ENCODE results near the gene HIVEP3. TPM values are rescaled to one million over a fixed set of nuclear protein-coding genes. Genes with fewer than 3 reads are reported as not detected.

Gene HIVEP3
- polyA plus RNA-seq, 1 donor (not counting 4 experiments of a cell fraction or from before 2014, with no cell fraction given) = 1.1 TPM

DNA sequence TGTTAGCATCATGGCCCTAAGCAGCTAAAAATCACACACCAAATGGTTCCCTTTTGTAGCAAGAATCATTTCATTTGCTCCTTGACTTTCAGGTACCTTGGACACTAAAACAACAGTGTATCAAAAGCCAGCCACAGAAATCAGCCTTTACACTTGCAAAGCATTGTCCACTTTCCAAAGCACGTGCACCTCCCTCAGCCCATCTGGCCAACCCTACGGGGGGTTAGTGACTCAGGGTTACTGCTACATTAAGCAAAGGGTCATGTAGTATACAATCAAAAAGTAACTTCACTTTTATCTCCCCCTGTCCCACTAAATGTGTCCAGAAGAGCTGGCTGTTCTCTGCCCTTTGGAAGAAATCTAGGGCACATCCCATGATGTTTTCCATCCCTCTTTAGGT is 149.7 kb downstream of the HIVEP3 start:
- peaks cover 3% of the 10 kb centered on the region for H3K9me1 ChIP-seq (ENCODE audit: control insufficient read depth, extremely low read depth, insufficient read depth, low read length)
- TF ChIP-seq, protein P1, sequence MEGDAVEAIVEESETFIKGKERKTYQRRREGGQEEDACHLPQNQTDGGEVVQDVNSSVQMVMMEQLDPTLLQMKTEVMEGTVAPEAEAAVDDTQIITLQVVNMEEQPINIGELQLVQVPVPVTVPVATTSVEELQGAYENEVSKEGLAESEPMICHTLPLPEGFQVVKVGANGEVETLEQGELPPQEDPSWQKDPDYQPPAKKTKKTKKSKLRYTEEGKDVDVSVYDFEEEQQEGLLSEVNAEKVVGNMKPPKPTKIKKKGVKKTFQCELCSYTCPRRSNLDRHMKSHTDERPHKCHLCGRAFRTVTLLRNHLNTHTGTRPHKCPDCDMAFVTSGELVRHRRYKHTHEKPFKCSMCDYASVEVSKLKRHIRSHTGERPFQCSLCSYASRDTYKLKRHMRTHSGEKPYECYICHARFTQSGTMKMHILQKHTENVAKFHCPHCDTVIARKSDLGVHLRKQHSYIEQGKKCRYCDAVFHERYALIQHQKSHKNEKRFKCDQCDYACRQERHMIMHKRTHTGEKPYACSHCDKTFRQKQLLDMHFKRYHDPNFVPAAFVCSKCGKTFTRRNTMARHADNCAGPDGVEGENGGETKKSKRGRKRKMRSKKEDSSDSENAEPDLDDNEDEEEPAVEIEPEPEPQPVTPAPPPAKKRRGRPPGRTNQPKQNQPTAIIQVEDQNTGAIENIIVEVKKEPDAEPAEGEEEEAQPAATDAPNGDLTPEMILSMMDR (optimal IDR thresholded peaks at IDR 0.05 in 1 of 3, IDR thresholded peaks at IDR 0.05 in 1 of 3, conservative IDR thresholded peaks at IDR 0.05 in 1 of 3; ENCODE audit: extremely low read depth in 1 of 3, insufficient read depth in 2 of 3, low read length in 3 of 3) = no peak
- no peak for TF ChIP-seq EZH2 (IDR thresholded peaks at IDR 0.05; ENCODE audit: low read length)
- no peaks in the 10 kb centered on the region for H4K20me1 ChIP-seq (ENCODE audit: control insufficient read depth, extremely low read depth, insufficient read depth, low read length)
- H3K27me3 ChIP-seq (ENCODE audit: control insufficient read depth, extremely low read depth, insufficient read depth, low read length) = no peaks in the 10 kb centered on the region
- no peak overlapping the region for H3K4me3 ChIP-seq (ENCODE audit: control insufficient read depth in 2 of 3, extremely low read depth in 1 of 3, insufficient read depth in 2 of 3, low read depth in 1 of 3, low read length in 3 of 3)
- H2AFZ ChIP-seq (ENCODE audit: control insufficient read depth, low read length) = no peak overlapping the region
- H3K4me2 ChIP-seq (ENCODE audit: control insufficient read depth, extremely low read depth, insufficient read depth, low read depth, low read length) = no peak overlapping the region
- no peak for FAIRE-seq
- H3K9me3 ChIP-seq (ENCODE audit: control insufficient read depth, low read depth, low read length) = no peaks in the 10 kb centered on the region
- no peak for DNase-seq (ENCODE audit: low read depth, low spot score)
- no peak overlapping the region for H3K9ac ChIP-seq (ENCODE audit: control insufficient read depth, extremely low read depth, insufficient read depth, low read length)
- dilution Hi-C loops (cut with MboI; ENCODE audit: extremely low pct_ligation_motif_present, low sequenced_read_pairs) = no loop called here
- H3K36me3 ChIP-seq (ENCODE audit: control insufficient read depth in 2 of 2, extremely low read depth in 1 of 2, insufficient read depth in 2 of 2, low read length in 2 of 2) = no peaks in the 10 kb centered on the region
- no peak overlapping the region for H3K27ac ChIP-seq (ENCODE audit: control insufficient read depth, insufficient read depth, low read length)
- H3K4me1 ChIP-seq (ENCODE audit: control insufficient read depth, extremely low read depth, insufficient read depth, low read length) = peaks cover 21% of the 10 kb centered on the region
- no peaks in the 10 kb centered on the region for H3K79me2 ChIP-seq (ENCODE audit: control insufficient read depth, insufficient read depth, low read length)

DNA sequence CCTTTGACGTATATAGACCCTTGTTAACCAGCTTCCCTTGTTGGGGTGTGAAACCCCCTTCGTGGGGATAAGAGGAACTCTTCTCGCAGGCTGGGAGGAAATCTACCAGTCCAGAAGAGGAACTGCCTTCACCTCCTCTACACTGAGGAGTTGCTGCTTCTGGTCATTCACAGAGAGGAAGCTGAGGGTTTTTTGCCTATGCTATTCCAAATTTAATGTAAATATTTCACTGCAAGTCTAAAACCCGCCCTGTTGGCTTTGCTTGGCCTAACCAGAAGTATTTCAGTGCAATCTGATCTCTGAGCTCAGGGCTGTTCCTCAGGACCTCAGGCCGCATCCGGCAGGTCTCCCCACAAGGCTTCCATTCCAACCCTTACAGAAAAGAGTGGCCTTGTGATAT is 150.1 kb downstream of the HIVEP3 start:
- no peaks in the 10 kb centered on the region for H3K27me3 ChIP-seq (ENCODE audit: control insufficient read depth, extremely low read depth, insufficient read depth, low read length)
- no peak overlapping the region for H2AFZ ChIP-seq (ENCODE audit: control insufficient read depth, low read length)
- no peaks in the 10 kb centered on the region for H4K20me1 ChIP-seq (ENCODE audit: control insufficient read depth, extremely low read depth, insufficient read depth, low read length)
- no peak overlapping the region for H3K9ac ChIP-seq (ENCODE audit: control insufficient read depth, extremely low read depth, insufficient read depth, low read length)
- H3K4me3 ChIP-seq (ENCODE audit: control insufficient read depth in 2 of 3, extremely low read depth in 1 of 3, insufficient read depth in 2 of 3, low read depth in 1 of 3, low read length in 3 of 3) = no peak overlapping the region
- no peak overlapping the region for H3K27ac ChIP-seq (ENCODE audit: control insufficient read depth, insufficient read depth, low read length)
- no peak for DNase-seq (ENCODE audit: low read depth, low spot score)
- dilution Hi-C loops (cut with MboI; ENCODE audit: extremely low pct_ligation_motif_present, low sequenced_read_pairs) = no loop called here
- no peaks in the 10 kb centered on the region for H3K79me2 ChIP-seq (ENCODE audit: control insufficient read depth, insufficient read depth, low read length)
- H3K4me1 ChIP-seq (ENCODE audit: control insufficient read depth, extremely low read depth, insufficient read depth, low read length) = peaks cover 21% of the 10 kb centered on the region
- no peaks in the 10 kb centered on the region for H3K9me3 ChIP-seq (ENCODE audit: control insufficient read depth, low read depth, low read length)
- TF ChIP-seq, protein P1 (optimal IDR thresholded peaks at IDR 0.05 in 1 of 3, IDR thresholded peaks at IDR 0.05 in 1 of 3, conservative IDR thresholded peaks at IDR 0.05 in 1 of 3; ENCODE audit: extremely low read depth in 1 of 3, insufficient read depth in 2 of 3, low read length in 3 of 3) = no peak
- TF ChIP-seq EZH2 (IDR thresholded peaks at IDR 0.05; ENCODE audit: low read length) = no peak
- no peaks in the 10 kb centered on the region for H3K36me3 ChIP-seq (ENCODE audit: control insufficient read depth in 2 of 2, extremely low read depth in 1 of 2, insufficient read depth in 2 of 2, low read length in 2 of 2)
- no peak for FAIRE-seq
- H3K9me1 ChIP-seq (ENCODE audit: control insufficient read depth, extremely low read depth, insufficient read depth, low read length) = peaks cover 3% of the 10 kb centered on the region
- no peak overlapping the region for H3K4me2 ChIP-seq (ENCODE audit: control insufficient read depth, extremely low read depth, insufficient read depth, low read depth, low read length)

All from keratinocyte (primary cell).